ENCODE measurements around the gene PCDHGA12. TPM values are rescaled to one million over a fixed set of nuclear protein-coding genes. Genes with fewer than 3 reads are reported as not detected.
A peak's percentile ranks its signal among the peaks of the same experiment; 100 is the strongest.
"Not testable (repeated sequence)": the region's sequence is repeated elsewhere in the genome, so short reads cannot be mapped to it uniquely, and the experiment has no call there.

Gene PCDHGA12
- total RNA-seq, 2 donors from 2014 or later: not detected

GRCh38 chr5:141397756-141398551 lies 32.4 kb upstream of the PCDHGA12 start, which contains the start of gene PCDHGB5:
PCDHGB5 (plus strand) TSS chr5:141397947; CDS start chr5:141398128, 181 bp downstream.
- not testable (repeated sequence) for H3K36me3 Mint-ChIP-seq (ENCODE audit: low read depth); DNase-seq; H3K9me3 ChIP-seq (ENCODE audit: control insufficient read depth, low read length, poor library complexity, severe bottlenecking); H3K4me1 Mint-ChIP-seq; H3K27ac Mint-ChIP-seq
- H3K27me3 Mint-ChIP-seq: peaks cover 54% of the 10 kb centered on the region
- peak; percentile 83 for ATAC-seq
- H3K4me3 Mint-ChIP-seq: peak within 1 kb of the TSS; percentile 56

- Mint-ChIP-seq H3K27me3 (peaks cover 56% of the 10 kb centered on the region), H3K36me3 (ENCODE audit: low read depth) (peaks cover 5% of the 10 kb centered on the region), H3K4me1 (no peaks in the 10 kb centered on the region), H3K27ac (no peak overlapping the region), H3K4me3 (no peak overlapping the region)
- H3K9me3 ChIP-seq (ENCODE audit: control insufficient read depth, low read length, poor library complexity, severe bottlenecking): peaks cover 2% of the 10 kb centered on the region
- no peak for DNase-seq
- ATAC-seq: no peak
Measured at GRCh38 chr5:141398608-141399007, 31.7 kb upstream of the PCDHGA12 start.

DNA sequence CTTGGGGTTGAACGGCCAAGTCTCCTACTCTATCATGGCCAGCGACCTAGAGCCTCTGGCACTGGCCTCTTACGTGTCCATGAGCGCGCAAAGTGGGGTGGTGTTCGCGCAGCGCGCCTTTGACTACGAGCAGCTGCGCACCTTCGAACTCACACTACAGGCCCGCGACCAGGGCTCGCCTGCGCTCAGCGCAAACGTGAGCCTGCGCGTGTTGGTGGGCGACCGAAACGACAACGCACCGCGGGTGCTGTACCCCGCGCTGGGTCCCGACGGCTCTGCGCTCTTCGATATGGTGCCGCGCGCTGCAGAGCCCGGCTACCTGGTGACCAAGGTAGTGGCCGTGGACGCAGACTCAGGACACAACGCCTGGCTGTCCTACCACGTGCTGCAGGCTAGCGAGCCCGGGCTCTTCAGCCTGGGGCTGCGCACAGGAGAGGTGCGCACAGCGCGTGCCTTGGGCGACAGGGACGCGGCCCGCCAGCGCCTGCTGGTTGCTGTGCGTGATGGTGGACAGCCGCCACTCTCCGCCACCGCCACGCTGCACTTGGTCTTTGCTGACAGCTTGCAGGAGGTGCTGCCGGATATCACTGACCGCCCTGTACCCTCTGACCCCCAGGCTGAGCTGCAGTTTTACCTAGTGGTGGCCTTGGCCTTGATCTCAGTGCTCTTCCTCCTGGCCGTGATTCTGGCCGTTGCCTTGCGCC lies 30.6 kb upstream of the PCDHGA12 start:
- H3K27me3 Mint-ChIP-seq: peaks cover 54% of the 10 kb centered on the region
- no peak overlapping the region for H3K4me3 Mint-ChIP-seq
- peaks cover 5% of the 10 kb centered on the region for H3K36me3 Mint-ChIP-seq (ENCODE audit: low read depth)
- DNase-seq (no peak), ATAC-seq (no peak)
- no peaks in the 10 kb centered on the region for H3K4me1 Mint-ChIP-seq
- peaks cover 4% of the 10 kb centered on the region for H3K9me3 ChIP-seq (ENCODE audit: control insufficient read depth, low read length, poor library complexity, severe bottlenecking)
- peak overlapping the region; percentile 6 for H3K27ac Mint-ChIP-seq

DNA sequence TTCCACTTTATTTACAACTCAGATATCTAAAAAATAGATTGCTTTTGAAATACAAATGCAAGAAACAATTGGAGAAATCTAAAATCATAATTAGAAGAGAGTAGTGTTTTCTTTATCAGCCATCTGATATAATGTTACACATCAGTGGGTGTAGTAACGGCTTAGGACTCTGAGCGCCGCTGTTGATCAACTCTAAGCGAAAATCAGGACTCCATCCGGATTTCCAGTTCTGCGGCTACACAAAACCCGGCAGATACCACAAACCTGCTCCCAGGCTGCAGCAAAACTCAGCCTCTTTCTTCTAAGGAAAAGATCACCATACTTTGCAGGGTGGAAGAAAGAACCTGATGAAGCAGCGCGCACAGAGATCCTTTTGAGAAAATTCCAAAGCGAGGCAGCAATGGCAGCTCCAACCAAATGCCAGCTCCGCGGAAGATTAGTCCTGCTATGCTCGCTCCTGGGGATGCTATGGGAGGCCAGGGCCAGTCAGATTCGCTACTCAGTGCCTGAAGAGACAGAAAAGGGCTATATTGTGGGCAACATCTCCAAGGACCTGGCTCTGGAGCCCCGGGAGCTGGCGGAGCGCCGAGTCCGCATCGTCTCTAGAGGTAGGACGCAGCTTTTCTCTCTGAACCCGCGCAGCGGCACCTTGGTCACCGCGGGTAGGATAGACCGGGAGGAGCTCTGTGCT lies 27.6 kb upstream of the PCDHGA12 start, which contains the start of gene PCDHGA9:
PCDHGA9 (plus strand) TSS at position 226 of the 691 bp plus-strand sequence; CDS start at position 401, 175 bp downstream.
- Mint-ChIP-seq H3K27me3 (peaks cover 47% of the 10 kb centered on the region), H3K27ac (peak within 1 kb of the TSS; percentile 53), H3K4me3 (peak within 1 kb of the TSS; percentile 70), H3K36me3 (ENCODE audit: low read depth) (peaks cover 5% of the 10 kb centered on the region), H3K4me1 (no peaks in the 10 kb centered on the region)
- ATAC-seq (no peak), DNase-seq (no peak)
- peaks cover 4% of the 10 kb centered on the region for H3K9me3 ChIP-seq (ENCODE audit: control insufficient read depth, low read length, poor library complexity, severe bottlenecking)

- Mint-ChIP-seq H3K36me3 (ENCODE audit: low read depth) (peaks cover 5% of the 10 kb centered on the region), H3K4me3 (no peak overlapping the region), H3K27me3 (peaks cover 52% of the 10 kb centered on the region), H3K4me1 (no peaks in the 10 kb centered on the region), H3K27ac (no peak overlapping the region)
- no peak for DNase-seq
- no peak for ATAC-seq
- peaks cover 4% of the 10 kb centered on the region for H3K9me3 ChIP-seq (ENCODE audit: control insufficient read depth, low read length, poor library complexity, severe bottlenecking)
Measured at GRCh38 chr5:141403387-141403786, 26.9 kb upstream of the PCDHGA12 start.

DNA sequence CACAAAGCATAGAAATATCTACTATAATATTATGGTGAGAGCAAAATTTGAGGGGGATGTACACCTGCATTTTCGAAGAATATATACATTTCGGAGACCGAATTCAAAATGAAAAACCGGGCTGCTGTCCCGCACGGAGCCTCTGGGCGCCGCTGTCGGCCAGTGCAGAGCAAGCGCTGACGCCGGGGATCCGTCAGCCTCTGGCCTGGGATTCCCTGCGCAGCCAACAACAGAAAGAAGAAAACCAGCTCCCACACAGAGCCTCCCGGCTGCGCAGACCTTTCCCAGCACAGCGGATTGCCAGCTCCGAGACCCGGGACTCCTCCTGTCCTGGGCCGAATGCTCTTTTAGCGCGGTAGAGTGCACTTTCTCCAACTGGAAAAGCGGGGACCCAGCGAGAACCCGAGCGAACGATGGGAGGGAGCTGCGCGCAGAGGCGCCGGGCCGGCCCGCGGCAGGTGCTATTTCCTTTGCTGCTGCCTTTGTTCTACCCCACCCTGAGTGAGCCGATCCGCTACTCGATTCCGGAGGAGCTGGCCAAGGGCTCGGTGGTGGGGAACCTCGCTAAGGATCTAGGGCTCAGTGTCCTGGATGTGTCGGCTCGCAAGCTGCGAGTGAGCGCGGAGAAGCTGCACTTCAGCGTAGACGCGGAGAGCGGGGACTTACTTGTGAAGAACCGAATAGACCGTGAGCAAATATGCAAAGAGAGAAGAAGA lies 22.4 kb upstream of the PCDHGA12 start, which contains the start of gene PCDHGB6:
PCDHGB6 (plus strand) TSS at position 232 of the 716 bp plus-strand sequence; CDS start at position 414, 182 bp downstream.
- peaks cover 43% of the 10 kb centered on the region for H3K27me3 Mint-ChIP-seq
- not testable (repeated sequence) for H3K9me3 ChIP-seq (ENCODE audit: control insufficient read depth, low read length, poor library complexity, severe bottlenecking); H3K36me3 Mint-ChIP-seq (ENCODE audit: low read depth); H3K4me1 Mint-ChIP-seq; DNase-seq
- H3K27ac Mint-ChIP-seq: peak within 1 kb of the TSS; percentile 35
- H3K4me3 Mint-ChIP-seq: peak within 1 kb of the TSS; percentile 46
- peak; percentile 61 for ATAC-seq

DNA sequence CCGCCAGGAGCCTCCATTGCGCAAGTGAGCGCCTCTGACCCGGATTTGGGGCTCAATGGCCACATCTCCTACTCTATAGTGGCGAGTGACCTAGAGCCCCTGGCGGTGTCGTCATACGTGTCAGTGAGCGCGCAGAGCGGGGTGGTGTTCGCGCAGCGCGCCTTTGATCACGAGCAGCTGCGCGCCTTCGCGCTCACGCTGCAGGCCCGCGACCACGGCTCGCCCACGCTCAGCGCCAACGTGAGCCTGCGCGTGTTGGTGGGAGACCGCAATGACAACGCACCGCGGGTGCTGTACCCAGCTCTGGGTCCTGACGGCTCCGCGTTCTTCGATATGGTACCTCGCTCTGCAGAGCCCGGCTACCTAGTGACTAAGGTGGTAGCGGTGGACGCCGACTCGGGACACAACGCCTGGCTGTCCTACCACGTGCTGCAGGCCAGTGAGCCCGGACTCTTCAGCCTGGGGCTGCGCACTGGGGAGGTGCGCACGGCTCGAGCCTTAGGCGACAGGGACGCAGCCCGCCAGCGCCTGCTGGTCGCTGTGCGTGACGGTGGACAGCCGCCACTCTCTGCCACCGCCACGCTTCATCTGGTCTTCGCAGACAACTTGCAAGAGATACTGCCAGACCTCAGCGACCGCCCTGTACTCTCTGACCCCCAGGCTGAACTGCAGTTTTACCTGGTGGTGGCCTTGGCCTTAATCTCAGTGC lies 20.6 kb upstream of the PCDHGA12 start:
- Mint-ChIP-seq H3K27ac (no peak overlapping the region), H3K27me3 (peaks cover 45% of the 10 kb centered on the region), H3K4me1 (peaks cover 3% of the 10 kb centered on the region), H3K36me3 (ENCODE audit: low read depth) (peaks cover 5% of the 10 kb centered on the region), H3K4me3 (no peak overlapping the region)
- ATAC-seq: no peak
- H3K9me3 ChIP-seq (ENCODE audit: control insufficient read depth, low read length, poor library complexity, severe bottlenecking): peaks cover 5% of the 10 kb centered on the region
- no peak for DNase-seq

- Mint-ChIP-seq H3K27me3 (peaks cover 48% of the 10 kb centered on the region), H3K36me3 (ENCODE audit: low read depth) (peaks cover 5% of the 10 kb centered on the region), H3K4me1 (peaks cover 3% of the 10 kb centered on the region), H3K27ac (no peak overlapping the region), H3K4me3 (no peak overlapping the region)
- H3K9me3 ChIP-seq (ENCODE audit: control insufficient read depth, low read length, poor library complexity, severe bottlenecking): peaks cover 5% of the 10 kb centered on the region
- no peak for ATAC-seq
- DNase-seq: no peak
Measured at GRCh38 chr5:141411575-141411974, 18.7 kb upstream of the PCDHGA12 start.

GRCh38 chr5:141412854-141413539 lies 17.3 kb upstream of the PCDHGA12 start, which contains the start of gene PCDHGA10:
PCDHGA10 (plus strand) TSS chr5:141412987; CDS start chr5:141413176, 189 bp downstream.
- peaks cover 3% of the 10 kb centered on the region for H3K4me1 Mint-ChIP-seq
- H3K27ac Mint-ChIP-seq: peak within 1 kb of the TSS; percentile 17
- H3K9me3 ChIP-seq (ENCODE audit: control insufficient read depth, low read length, poor library complexity, severe bottlenecking): peaks cover 5% of the 10 kb centered on the region
- peaks cover 55% of the 10 kb centered on the region for H3K27me3 Mint-ChIP-seq
- H3K36me3 Mint-ChIP-seq (ENCODE audit: low read depth): peaks cover 7% of the 10 kb centered on the region
- ATAC-seq: peak; percentile 85
- DNase-seq: peak in 2 of 3 donors; percentile 28 to 29
- peak within 1 kb of the TSS; percentile 86 for H3K4me3 Mint-ChIP-seq

GRCh38 chr5:141413540-141414069 lies 16.7 kb upstream of the PCDHGA12 start:
- H3K27ac Mint-ChIP-seq: peak overlapping the region; percentile 17
- H3K9me3 ChIP-seq (ENCODE audit: control insufficient read depth, low read length, poor library complexity, severe bottlenecking): peaks cover 5% of the 10 kb centered on the region
- no peak for DNase-seq
- peaks cover 8% of the 10 kb centered on the region for H3K36me3 Mint-ChIP-seq (ENCODE audit: low read depth)
- H3K4me3 Mint-ChIP-seq: peak overlapping the region; percentile 86
- peaks cover 57% of the 10 kb centered on the region for H3K27me3 Mint-ChIP-seq
- no peak for ATAC-seq
- H3K4me1 Mint-ChIP-seq: peaks cover 3% of the 10 kb centered on the region

DNA sequence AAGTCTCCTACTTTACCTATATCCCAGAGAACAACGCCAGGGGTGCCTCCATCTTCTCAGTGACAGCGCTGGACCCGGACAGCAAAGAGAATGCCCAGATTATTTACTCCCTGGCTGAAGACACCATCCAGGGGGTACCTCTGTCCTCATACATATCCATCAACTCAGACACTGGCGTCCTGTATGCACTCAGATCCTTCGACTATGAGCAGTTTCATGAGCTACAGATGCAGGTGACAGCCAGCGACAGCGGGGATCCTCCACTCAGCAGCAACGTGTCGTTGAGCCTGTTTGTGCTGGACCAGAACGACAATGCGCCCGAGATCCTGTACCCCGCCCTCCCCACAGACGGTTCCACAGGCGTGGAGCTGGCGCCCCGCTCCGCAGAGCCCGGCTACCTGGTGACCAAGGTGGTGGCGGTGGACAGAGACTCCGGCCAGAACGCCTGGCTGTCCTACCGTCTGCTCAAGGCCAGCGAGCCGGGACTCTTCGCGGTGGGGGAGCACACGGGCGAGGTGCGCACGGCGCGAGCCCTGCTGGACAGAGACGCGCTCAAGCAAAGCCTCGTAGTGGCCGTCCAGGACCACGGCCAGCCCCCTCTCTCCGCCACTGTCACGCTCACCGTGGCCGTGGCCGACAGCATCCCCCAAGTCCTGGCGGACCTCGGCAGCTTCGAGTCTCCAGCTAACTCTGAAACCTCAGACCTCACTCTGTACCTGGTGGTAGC lies 15.6 kb upstream of the PCDHGA12 start:
- ATAC-seq; H3K36me3 Mint-ChIP-seq (ENCODE audit: low read depth); DNase-seq; H3K9me3 ChIP-seq (ENCODE audit: control insufficient read depth, low read length, poor library complexity, severe bottlenecking); H3K27ac Mint-ChIP-seq; H3K4me1 Mint-ChIP-seq: not testable (repeated sequence)
- Mint-ChIP-seq H3K4me3 (peak overlapping the region; percentile 19), H3K27me3 (peaks cover 56% of the 10 kb centered on the region)

Data from T-helper 17 cell (primary cell).